Urinary bladder (tissue), 4 donors: Measurements from ENCODE around the gene SMARCA4. TPM values are rescaled to one million over a fixed set of nuclear protein-coding genes. Genes with fewer than 3 reads are reported as not detected.
A peak's percentile ranks its signal among the peaks of the same experiment; 100 is the strongest.
"Not testable (repeated sequence)": the region's sequence is repeated elsewhere in the genome, so short reads cannot be mapped to it uniquely, and the experiment has no call there.

Experiments used
- DNase-seq: peaks from one replicate; pipeline ENCODE4 v3.0.0-alpha.2; 2015; ENCODE audit errors: extremely low spot score
- H3K27ac ChIP-seq: one replicate; pipeline ENCODE4 v1.5.1; 2013; ENCODE audit warnings: low read depth, mild to moderate bottlenecking, moderate library complexity
- H3K36me3 ChIP-seq: one replicate; pipeline ENCODE4 v1.6.1; 2013; ENCODE audit warnings: mild to moderate bottlenecking, moderate library complexity; ENCODE audit not compliant: insufficient read depth
- H3K4me1 ChIP-seq: one replicate; pipeline ENCODE4 v1.6.1; 2013; ENCODE audit warnings: mild to moderate bottlenecking, moderate library complexity; ENCODE audit not compliant: insufficient read depth
- H3K4me3 ChIP-seq: one replicate; pipeline ENCODE4 v1.5.1; 2013; ENCODE audit warnings: low read depth, low read length
- WGBS: extraction: QIAGEN DNeasy Blood & Tissue Kit; methylation state at CpG from one replicate; pipeline ENCODE4 v1.1.7; 2013; 5-methylcytosine and 5-hydroxymethylcytosine counted together
- polyA plus RNA-seq: library from polyadenylated mRNA; stranded (reverse); fragments of 200-250 nt; gene quantifications from one replicate; pipeline ENCODE4 v1.2.3, GENCODE V29; 2013
- total RNA-seq: library from RNA; depleted of rRNA; stranded (reverse); fragments of >200 nt; gene quantifications from one replicate; pipeline ENCODE4 v1.2.3, GENCODE V29; 2014
- donor health status: healthy with polysubstance abuse.
- donor health status: healthy.

Gene SMARCA4
- total and polyA plus RNA-seq, 2 donors: 38.1 to 46.0 TPM

DNA sequence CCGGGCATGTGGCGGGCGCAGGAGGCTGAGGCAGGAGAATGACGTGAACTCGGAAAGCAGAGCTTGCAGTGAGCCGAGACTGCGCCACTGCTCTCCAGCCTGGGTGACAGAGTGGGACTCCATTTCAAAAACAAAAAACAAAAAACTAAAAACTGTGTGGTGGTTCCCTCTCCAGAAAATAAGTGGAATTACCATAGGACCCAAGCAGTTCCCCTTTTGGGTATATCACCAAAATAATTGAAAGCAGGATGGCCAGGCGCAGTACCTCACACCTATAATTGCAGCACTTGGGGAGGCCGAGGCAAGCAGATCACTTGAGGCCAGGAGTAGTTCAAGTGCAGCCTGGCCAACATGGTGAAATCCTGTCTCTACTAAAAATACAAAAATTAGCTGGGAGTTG is 112.7 kb downstream of the SMARCA4 start:
- 93% methylated on average over 9 of the region's 9 CpGs for WGBS
- DNase-seq: no peak
- Histone ChIP-seq H3K4me3 (no peak overlapping the region), H3K36me3 (no peaks in the 10 kb centered on the region), H3K4me1 (no peaks in the 10 kb centered on the region), H3K27ac (no peak overlapping the region)

GRCh38 chr19:11076792-11077191 is 116.0 kb downstream of the SMARCA4 start:
- 92% methylated on average over 9 of the region's 9 CpGs for WGBS

GRCh38 chr19:11078893-11079292 is 118.1 kb downstream of the SMARCA4 start:
- no peaks in the 10 kb centered on the region for H3K36me3 ChIP-seq
- no peak overlapping the region for H3K27ac ChIP-seq
- H3K4me1 ChIP-seq: no peaks in the 10 kb centered on the region
- no peak overlapping the region for H3K4me3 ChIP-seq
- no peak for DNase-seq
- 96% methylated on average over 11 of the region's 11 CpGs for WGBS

More at GRCh38 chr19:11076792-11077191, 116.0 kb downstream of the SMARCA4 start:
- H3K4me1 ChIP-seq, DNase-seq, H3K36me3 ChIP-seq, H3K27ac ChIP-seq, H3K4me3 ChIP-seq: not testable (repeated sequence)

- Histone ChIP-seq H3K4me1 (no peaks in the 10 kb centered on the region), H3K4me3 (no peak overlapping the region)
- 76% methylated on average over 9 of the region's 9 CpGs for WGBS
These were observed 119.2 kb downstream of the SMARCA4 start for GRCh38 chr19:11079999-11080398.

DNA sequence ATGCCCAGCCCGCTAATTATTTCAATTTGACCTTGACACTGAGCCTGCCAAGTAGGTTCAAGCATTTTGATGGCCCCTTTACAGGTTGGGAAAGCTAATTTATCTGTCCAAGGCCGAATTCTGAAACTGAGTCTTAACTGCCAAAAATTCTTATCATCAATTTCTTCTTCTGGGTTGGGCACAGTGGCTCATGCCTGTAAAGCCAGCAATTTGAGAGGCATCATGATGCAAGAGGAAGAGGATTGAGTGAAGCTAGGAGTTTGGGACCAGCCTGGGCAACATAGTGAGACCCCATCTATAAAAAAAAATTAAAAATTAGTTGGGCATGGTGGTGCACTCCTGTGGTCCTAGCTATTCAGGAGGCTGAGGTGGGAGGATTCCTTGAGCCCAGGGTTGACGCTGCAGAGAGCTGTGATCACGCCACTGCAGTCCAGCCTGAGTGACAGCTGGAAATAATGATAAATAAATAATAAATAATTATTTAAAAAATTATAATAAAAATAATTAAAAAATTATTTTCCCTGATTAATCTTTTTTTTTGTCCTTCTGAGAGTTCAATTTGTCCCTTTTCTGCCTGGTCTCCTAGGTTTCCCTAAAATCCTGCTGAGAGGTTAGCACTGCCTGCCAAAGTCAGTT is 127.2 kb downstream of the SMARCA4 start:
- DNase-seq: no peak
- H3K4me3 ChIP-seq: no peak overlapping the region
- WGBS: 78% methylated on average over 4 of the region's 4 CpGs
- H3K4me1 ChIP-seq: no peaks in the 10 kb centered on the region
- no peaks in the 10 kb centered on the region for H3K36me3 ChIP-seq
- peak overlapping the region; percentile 42 for H3K27ac ChIP-seq

More at GRCh38 chr19:11079999-11080398, 119.2 kb downstream of the SMARCA4 start:
- DNase-seq: no peak
- no peaks in the 10 kb centered on the region for H3K36me3 ChIP-seq
- H3K27ac ChIP-seq: no peak overlapping the region

GRCh38 chr19:11088506-11089253 is 127.8 kb downstream of the SMARCA4 start:
- WGBS: 13% methylated on average over 11 of the region's 11 CpGs
- Histone ChIP-seq H3K4me3 (peak overlapping the region; percentile 51), H3K27ac (peak overlapping the region; percentile 42), H3K4me1 (no peaks in the 10 kb centered on the region), H3K36me3 (no peaks in the 10 kb centered on the region)
- DNase-seq: no peak

DNA sequence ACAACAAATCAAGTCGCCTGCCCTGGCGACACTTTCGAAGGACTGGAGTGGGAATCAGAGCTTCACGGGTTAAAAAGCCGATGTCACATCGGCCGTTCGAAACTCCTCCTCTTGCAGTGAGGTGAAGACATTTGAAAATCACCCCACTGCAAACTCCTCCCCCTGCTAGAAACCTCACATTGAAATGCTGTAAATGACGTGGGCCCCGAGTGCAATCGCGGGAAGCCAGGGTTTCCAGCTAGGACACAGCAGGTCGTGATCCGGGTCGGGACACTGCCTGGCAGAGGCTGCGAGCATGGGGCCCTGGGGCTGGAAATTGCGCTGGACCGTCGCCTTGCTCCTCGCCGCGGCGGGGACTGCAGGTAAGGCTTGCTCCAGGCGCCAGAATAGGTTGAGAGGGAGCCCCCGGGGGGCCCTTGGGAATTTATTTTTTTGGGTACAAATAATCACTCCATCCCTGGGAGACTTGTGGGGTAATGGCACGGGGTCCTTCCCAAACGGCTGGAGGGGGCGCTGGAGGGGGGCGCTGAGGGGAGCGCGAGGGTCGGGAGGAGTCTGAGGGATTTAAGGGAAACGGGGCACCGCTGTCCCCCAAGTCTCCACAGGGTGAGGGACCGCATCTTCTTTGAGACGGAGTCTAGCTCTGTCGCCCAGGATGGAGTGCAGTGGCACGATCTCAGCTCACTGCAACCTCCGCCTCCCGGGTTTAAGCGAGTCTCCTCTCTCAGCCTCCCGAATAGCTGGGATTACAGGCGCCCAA is 128.6 kb downstream of the SMARCA4 start, which contains the start of gene LDLR:
TSS of gene LDLR (plus strand) at position 210 of the 760 bp plus-strand sequence. CDS start at position 296, 86 bp downstream.
- Histone ChIP-seq H3K4me1 (no peaks in the 10 kb centered on the region), H3K36me3 (no peaks in the 10 kb centered on the region), H3K4me3 (peak within 1 kb of the TSS; percentile 51), H3K27ac (peak within 1 kb of the TSS; percentile 90)
- under 1% methylated on average over 43 of the region's 43 CpGs for WGBS
- DNase-seq: no peak

- not testable (repeated sequence) for H3K4me1 ChIP-seq
- 0% methylated on average over 15 of the region's 15 CpGs for WGBS
These were observed 129.1 kb downstream of the SMARCA4 start for GRCh38 chr19:11090014-11090263.

GRCh38 chr19:11090264-11090996 is 129.6 kb downstream of the SMARCA4 start:
- DNase-seq: peak; percentile 92
- H3K36me3 ChIP-seq: no peaks in the 10 kb centered on the region
- H3K27ac ChIP-seq: peak overlapping the region; percentile 99
- H3K4me3 ChIP-seq: peak overlapping the region; percentile 63
- H3K4me1 ChIP-seq: no peaks in the 10 kb centered on the region
- under 1% methylated on average over 64 of the region's 64 CpGs for WGBS

More at GRCh38 chr19:11090014-11090263, 129.1 kb downstream of the SMARCA4 start:
- not testable (repeated sequence) for DNase-seq, H3K36me3 ChIP-seq
- Histone ChIP-seq H3K4me3 (peak overlapping the region; percentile 51), H3K27ac (peak overlapping the region; percentile 90)

GRCh38 chr19:11090997-11091702 is 130.3 kb downstream of the SMARCA4 start:
- peak overlapping the region; percentile 99 for H3K27ac ChIP-seq
- H3K4me1 ChIP-seq: no peaks in the 10 kb centered on the region
- WGBS: 20% methylated on average over 11 of the region's 11 CpGs
- H3K4me3 ChIP-seq: peak overlapping the region; percentile 63
- no peaks in the 10 kb centered on the region for H3K36me3 ChIP-seq
- DNase-seq: no peak

DNA sequence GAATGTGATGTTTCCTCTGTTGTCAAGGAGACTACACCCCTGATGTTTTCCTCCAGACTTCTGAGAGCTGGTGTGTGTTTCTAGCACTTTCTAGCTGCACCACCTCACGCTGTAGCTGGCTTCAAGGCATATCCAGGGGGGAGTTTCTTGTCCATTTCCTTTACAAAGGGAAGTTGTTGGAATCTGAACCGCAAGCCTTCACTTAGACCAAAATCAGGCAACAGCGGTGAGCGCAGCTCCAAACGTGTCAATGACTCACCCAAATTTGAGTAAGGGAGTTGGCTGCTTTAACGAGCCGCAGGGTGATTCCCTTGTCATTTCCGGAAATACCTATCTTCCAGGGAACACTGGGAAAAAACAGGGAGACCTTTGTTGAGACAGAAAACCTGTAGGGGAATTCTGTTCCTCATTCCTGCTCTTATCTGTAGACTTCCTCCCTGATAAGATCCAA is 130.9 kb downstream of the SMARCA4 start:
- Histone ChIP-seq H3K4me1 (no peaks in the 10 kb centered on the region), H3K4me3 (no peak overlapping the region), H3K36me3 (no peaks in the 10 kb centered on the region), H3K27ac (peak overlapping the region; percentile 90)
- no peak for DNase-seq
- 7% methylated on average over 8 of the region's 8 CpGs for WGBS

DNA sequence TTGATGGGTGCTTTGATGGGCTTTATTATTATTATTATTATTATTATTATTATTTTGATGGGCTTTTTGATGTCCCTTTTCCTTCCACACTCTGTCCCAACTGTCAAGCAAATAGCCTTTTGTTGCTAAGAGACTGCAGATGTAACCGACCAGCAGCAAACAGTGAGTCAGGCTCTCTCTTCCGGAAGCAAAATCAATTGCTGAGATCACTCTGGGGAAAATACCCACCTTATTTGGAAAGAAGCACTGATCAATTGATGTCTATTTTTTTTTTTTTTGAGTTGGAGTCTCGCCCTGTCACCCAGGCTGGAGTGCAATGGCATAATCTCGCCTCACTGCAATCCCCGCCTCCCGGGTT is 131.3 kb downstream of the SMARCA4 start:
- Histone ChIP-seq H3K27ac (peak overlapping the region; percentile 83), H3K36me3 (no peaks in the 10 kb centered on the region), H3K4me3 (no peak overlapping the region), H3K4me1 (no peaks in the 10 kb centered on the region)
- DNase-seq: no peak
- WGBS: 43% methylated on average over 6 of the region's 6 CpGs
